ENCODE results near the gene DAAM1.

The DAAM1 gene

GRCh38 chr14:59309291-59309900 lies 120.9 kb downstream of the DAAM1 start:
- H3K18ac ChIP-seq (ENCODE audit: low read depth in 1 of 2, low read length in 2 of 2): no peak overlapping the region
- H2BK15ac ChIP-seq (ENCODE audit: low read depth, poor library complexity, severe bottlenecking): no peak overlapping the region
- H3K4me2 ChIP-seq (ENCODE audit: low read length, poor library complexity, severe bottlenecking): no peak overlapping the region
- H3K23ac ChIP-seq (ENCODE audit: low read length in 2 of 2): no peak overlapping the region
- H2BK12ac ChIP-seq (ENCODE audit: low read length in 2 of 2): no peak overlapping the region
- no peak overlapping the region for H3K27ac ChIP-seq (ENCODE audit: low read length, poor library complexity, severe bottlenecking)
- H3K4me1 ChIP-seq (ENCODE audit: control insufficient read depth, insufficient read depth, low read depth, low read length): peaks cover 5% of the 10 kb centered on the region
- H3K79me1 ChIP-seq (replicated peaks; ENCODE audit: low read length, poor library complexity, severe bottlenecking): peaks cover 8% of the 10 kb centered on the region
- H4K91ac ChIP-seq (ENCODE audit: low read length): no peak overlapping the region
- H3K4me3 ChIP-seq (ENCODE audit: insufficient read depth in 1 of 2, low read depth in 1 of 2, low read length in 2 of 2): no peak overlapping the region
- no peak overlapping the region for H3K14ac ChIP-seq (ENCODE audit: low read length in 2 of 2)
- H3K36me3 ChIP-seq (ENCODE audit: control insufficient read depth in 1 of 2, insufficient read depth in 2 of 2, low read depth in 1 of 2, low read length in 2 of 2): no peaks in the 10 kb centered on the region
- no peak for DNase-seq
- H2BK5ac ChIP-seq (ENCODE audit: low read depth, low read length, poor library complexity, severe bottlenecking): no peak overlapping the region
- H3K4ac ChIP-seq (ENCODE audit: low read depth in 1 of 2, low read length in 2 of 2): no peak overlapping the region
- no peak overlapping the region for H2AFZ ChIP-seq (ENCODE audit: low read depth, low read length)
- H2BK120ac ChIP-seq (ENCODE audit: low read depth, low read length): no peak overlapping the region
- H4K8ac ChIP-seq (ENCODE audit: low read length): no peak overlapping the region
- no peak overlapping the region for H3K9ac ChIP-seq (ENCODE audit: low read length)
- WGBS: 80% methylated on average over 7 of the region's 7 CpGs
- no peaks in the 10 kb centered on the region for H3K27me3 ChIP-seq (ENCODE audit: control insufficient read depth in 1 of 2, insufficient read depth in 1 of 2, low read length in 2 of 2)
- H2AK5ac ChIP-seq (ENCODE audit: low read length, severe bottlenecking): no peak overlapping the region
- peaks cover 13% of the 10 kb centered on the region for H3K9me3 ChIP-seq (ENCODE audit: control insufficient read depth, low read length)

GRCh38 chr14:59310633-59311032 lies 122.2 kb downstream of the DAAM1 start:
- Histone ChIP-seq H2BK5ac (ENCODE audit: low read depth, low read length, poor library complexity, severe bottlenecking) (no peak overlapping the region), H2BK120ac (ENCODE audit: low read depth, low read length) (no peak overlapping the region), H3K23ac (ENCODE audit: low read length in 2 of 2) (no peak overlapping the region), H4K8ac (ENCODE audit: low read length) (no peak overlapping the region), H2BK12ac (ENCODE audit: low read length in 2 of 2) (no peak overlapping the region), H3K4ac (ENCODE audit: low read depth in 1 of 2, low read length in 2 of 2) (no peak overlapping the region), H2AK5ac (ENCODE audit: low read length, severe bottlenecking) (no peak overlapping the region), H3K4me1 (ENCODE audit: control insufficient read depth, insufficient read depth, low read depth, low read length) (peaks cover 4% of the 10 kb centered on the region), H3K4me3 (ENCODE audit: insufficient read depth in 1 of 2, low read depth in 1 of 2, low read length in 2 of 2) (no peak overlapping the region), H3K27ac (ENCODE audit: low read length, poor library complexity, severe bottlenecking) (no peak overlapping the region), H3K14ac (ENCODE audit: low read length in 2 of 2) (no peak overlapping the region), H2BK15ac (ENCODE audit: low read depth, poor library complexity, severe bottlenecking) (no peak overlapping the region), H4K91ac (ENCODE audit: low read length) (no peak overlapping the region), H3K18ac (ENCODE audit: low read depth in 1 of 2, low read length in 2 of 2) (no peak overlapping the region), H3K27me3 (ENCODE audit: control insufficient read depth in 1 of 2, insufficient read depth in 1 of 2, low read length in 2 of 2) (no peaks in the 10 kb centered on the region), H3K4me2 (ENCODE audit: low read length, poor library complexity, severe bottlenecking) (no peak overlapping the region), H3K9me3 (ENCODE audit: control insufficient read depth, low read length) (peaks cover 13% of the 10 kb centered on the region), H2AFZ (ENCODE audit: low read depth, low read length) (no peak overlapping the region), H3K36me3 (ENCODE audit: control insufficient read depth in 1 of 2, insufficient read depth in 2 of 2, low read depth in 1 of 2, low read length in 2 of 2) (peaks cover 0 to 4% of the 10 kb centered on the region in 2 experiments), H3K79me1 (replicated peaks; ENCODE audit: low read length, poor library complexity, severe bottlenecking) (peaks cover 8% of the 10 kb centered on the region), H3K9ac (ENCODE audit: low read length) (no peak overlapping the region)
- WGBS: 14% methylated on average over 2 of the region's 3 CpGs
- peak; percentile 77 for DNase-seq

GRCh38 chr14:59311723-59312122 lies 123.3 kb downstream of the DAAM1 start:
- WGBS: no CpG with 5 or more reads among the region's 3 CpGs
- Histone ChIP-seq H3K4ac (ENCODE audit: low read depth in 1 of 2, low read length in 2 of 2) (no peak overlapping the region), H2BK12ac (ENCODE audit: low read length in 2 of 2) (no peak overlapping the region)

GRCh38 chr14:59313144-59313651 lies 124.7 kb downstream of the DAAM1 start:
- 100% methylated on average over 2 of the region's 3 CpGs for WGBS
- Histone ChIP-seq H3K18ac (ENCODE audit: low read depth in 1 of 2, low read length in 2 of 2) (no peak overlapping the region), H3K14ac (ENCODE audit: low read length in 2 of 2) (no peak overlapping the region), H3K4me2 (ENCODE audit: low read length, poor library complexity, severe bottlenecking) (no peak overlapping the region), H2BK12ac (ENCODE audit: low read length in 2 of 2) (no peak overlapping the region), H4K8ac (ENCODE audit: low read length) (no peak overlapping the region), H2AFZ (ENCODE audit: low read depth, low read length) (no peak overlapping the region), H3K27ac (ENCODE audit: low read length, poor library complexity, severe bottlenecking) (peak overlapping the region; percentile 27), H3K4me3 (ENCODE audit: insufficient read depth in 1 of 2, low read depth in 1 of 2, low read length in 2 of 2) (no peak overlapping the region), H2BK120ac (ENCODE audit: low read depth, low read length) (no peak overlapping the region), H4K91ac (ENCODE audit: low read length) (no peak overlapping the region), H3K23ac (ENCODE audit: low read length in 2 of 2) (no peak overlapping the region), H3K9ac (ENCODE audit: low read length) (no peak overlapping the region), H2AK5ac (ENCODE audit: low read length, severe bottlenecking) (no peak overlapping the region), H3K36me3 (ENCODE audit: control insufficient read depth in 1 of 2, insufficient read depth in 2 of 2, low read depth in 1 of 2, low read length in 2 of 2) (peaks cover 0 to 4% of the 10 kb centered on the region in 2 experiments), H3K27me3 (ENCODE audit: control insufficient read depth in 1 of 2, insufficient read depth in 1 of 2, low read length in 2 of 2) (no peaks in the 10 kb centered on the region), H3K79me1 (replicated peaks; ENCODE audit: low read length, poor library complexity, severe bottlenecking) (peaks cover 10% of the 10 kb centered on the region), H3K9me3 (ENCODE audit: control insufficient read depth, low read length) (no peaks in the 10 kb centered on the region), H3K4ac (ENCODE audit: low read depth in 1 of 2, low read length in 2 of 2) (no peak overlapping the region), H2BK5ac (ENCODE audit: low read depth, low read length, poor library complexity, severe bottlenecking) (no peak overlapping the region), H2BK15ac (ENCODE audit: low read depth, poor library complexity, severe bottlenecking) (no peak overlapping the region), H3K4me1 (ENCODE audit: control insufficient read depth, insufficient read depth, low read depth, low read length) (peaks cover 4% of the 10 kb centered on the region)
- DNase-seq: no peak

More at GRCh38 chr14:59311723-59312122, 123.3 kb downstream of the DAAM1 start:
- no peak for DNase-seq
- peaks cover 9% of the 10 kb centered on the region for H3K9me3 ChIP-seq (ENCODE audit: control insufficient read depth, low read length)
- H3K79me1 ChIP-seq (replicated peaks; ENCODE audit: low read length, poor library complexity, severe bottlenecking): peaks cover 9% of the 10 kb centered on the region
- no peak overlapping the region for H2AK5ac ChIP-seq (ENCODE audit: low read length, severe bottlenecking)
- no peaks in the 10 kb centered on the region for H3K27me3 ChIP-seq (ENCODE audit: control insufficient read depth in 1 of 2, insufficient read depth in 1 of 2, low read length in 2 of 2)
- no peak overlapping the region for H4K91ac ChIP-seq (ENCODE audit: low read length)
- peaks cover 0 to 4% of the 10 kb centered on the region in 2 experiments for H3K36me3 ChIP-seq (ENCODE audit: control insufficient read depth in 1 of 2, insufficient read depth in 2 of 2, low read depth in 1 of 2, low read length in 2 of 2)
- no peak overlapping the region for H3K4me2 ChIP-seq (ENCODE audit: low read length, poor library complexity, severe bottlenecking)
- no peak overlapping the region for H2AFZ ChIP-seq (ENCODE audit: low read depth, low read length)
- peaks cover 4% of the 10 kb centered on the region for H3K4me1 ChIP-seq (ENCODE audit: control insufficient read depth, insufficient read depth, low read depth, low read length)
- no peak overlapping the region for H2BK5ac ChIP-seq (ENCODE audit: low read depth, low read length, poor library complexity, severe bottlenecking)
- no peak overlapping the region for H4K8ac ChIP-seq (ENCODE audit: low read length)
- no peak overlapping the region for H2BK120ac ChIP-seq (ENCODE audit: low read depth, low read length)
- no peak overlapping the region for H2BK15ac ChIP-seq (ENCODE audit: low read depth, poor library complexity, severe bottlenecking)
- H3K27ac ChIP-seq (ENCODE audit: low read length, poor library complexity, severe bottlenecking): no peak overlapping the region
- H3K4me3 ChIP-seq (ENCODE audit: insufficient read depth in 1 of 2, low read depth in 1 of 2, low read length in 2 of 2): no peak overlapping the region
- no peak overlapping the region for H3K23ac ChIP-seq (ENCODE audit: low read length in 2 of 2)
- no peak overlapping the region for H3K18ac ChIP-seq (ENCODE audit: low read depth in 1 of 2, low read length in 2 of 2)
- H3K9ac ChIP-seq (ENCODE audit: low read length): no peak overlapping the region
- no peak overlapping the region for H3K14ac ChIP-seq (ENCODE audit: low read length in 2 of 2)
